ENCODE measurements around the gene LRP4.

Gene LRP4

DNA sequence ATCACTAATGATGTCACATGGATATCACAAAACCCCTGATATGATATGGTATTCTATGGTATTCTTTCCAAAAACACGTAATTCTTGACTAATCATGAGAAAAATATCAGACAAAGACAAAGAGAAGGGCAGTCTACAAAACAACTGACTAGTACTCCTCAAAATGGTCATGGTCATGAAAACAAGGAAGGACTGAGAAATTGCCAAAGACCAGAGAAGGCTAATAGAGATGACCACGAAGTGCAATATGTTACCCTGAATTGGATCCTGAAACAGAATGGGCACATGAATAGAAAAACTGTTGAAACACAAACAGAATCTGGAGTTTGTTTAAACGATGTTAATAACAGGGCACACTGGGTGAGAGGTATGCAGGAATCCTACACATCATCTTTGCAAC is 82.5 kb downstream of the LRP4 start:
- no peak overlapping the region for H3K4me3 ChIP-seq
- no peaks in the 10 kb centered on the region for H3K9me3 ChIP-seq
- H3K27me3 ChIP-seq, result no peaks in the 10 kb centered on the region
- no peaks in the 10 kb centered on the region for H3K4me1 ChIP-seq
- no peak overlapping the region for H3K27ac ChIP-seq
- no peaks in the 10 kb centered on the region for H3K36me3 ChIP-seq
- intact Hi-C loops (cut with DNase I; ENCODE audit: low total_unique reads), result no loop called here
- DNase-seq, result no peak
- no peak for TF ChIP-seq CTCF (IDR thresholded peaks at IDR 0.05)

DNA sequence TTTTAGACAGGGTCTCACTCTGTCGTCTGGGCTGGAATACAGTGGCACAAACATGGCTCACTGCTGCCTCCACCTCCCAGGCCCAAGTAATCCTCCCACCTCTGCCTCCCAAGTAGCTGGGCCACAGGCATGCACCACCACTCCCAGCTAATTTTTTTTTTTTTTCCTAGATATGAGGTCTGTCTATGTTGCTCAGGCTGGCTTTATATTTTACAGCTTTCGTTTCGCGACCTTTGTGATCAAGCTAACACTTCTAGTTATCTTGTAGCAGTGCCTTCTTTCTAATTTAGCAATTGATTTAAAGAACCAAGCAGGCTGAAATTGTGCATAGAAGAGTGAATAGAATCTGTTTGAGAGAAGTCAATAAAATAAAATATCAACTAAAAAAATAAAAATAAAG is 83.5 kb downstream of the LRP4 start:
- Histone ChIP-seq H3K27me3 (no peaks in the 10 kb centered on the region), H3K36me3 (no peaks in the 10 kb centered on the region), H3K4me1 (no peaks in the 10 kb centered on the region), H3K4me3 (no peak overlapping the region), H3K9me3 (no peaks in the 10 kb centered on the region), H3K27ac (no peak overlapping the region)
- DNase-seq, result no peak
- TF ChIP-seq CTCF (IDR thresholded peaks at IDR 0.05), result no peak
- intact Hi-C loops (cut with DNase I; ENCODE audit: low total_unique reads), result no loop called here

- H3K4me1 ChIP-seq, result peaks cover 0 to 11% (median 6%) of the 10 kb centered on the region in 4 donors
- DNase-seq, result no peak
- TF ChIP-seq CTCF (IDR thresholded peaks at IDR 0.05), result no peak
- no peaks in the 10 kb centered on the region for H3K9me3 ChIP-seq
- no peak overlapping the region for H3K27ac ChIP-seq
- no peak overlapping the region for H3K4me3 ChIP-seq
- no peaks in the 10 kb centered on the region for H3K27me3 ChIP-seq
- intact Hi-C loops (cut with DNase I; ENCODE audit: low total_unique reads), result no loop called here
- no peaks in the 10 kb centered on the region for H3K36me3 ChIP-seq
Measured at GRCh38 chr11:46832511-46833214, 85.7 kb downstream of the LRP4 start.

- no peak overlapping the region for H3K4me3 ChIP-seq
- intact Hi-C loops (cut with DNase I; ENCODE audit: low total_unique reads), result no loop called here
- no peaks in the 10 kb centered on the region for H3K36me3 ChIP-seq
- H3K9me3 ChIP-seq, result no peaks in the 10 kb centered on the region
- peaks cover 0 to 33% (median 22%) of the 10 kb centered on the region in 4 donors for H3K4me1 ChIP-seq
- no peaks in the 10 kb centered on the region for H3K27me3 ChIP-seq
- peak overlapping the region in 1 of 2 donors; percentile 70 for H3K27ac ChIP-seq
- no peak for TF ChIP-seq CTCF (IDR thresholded peaks at IDR 0.05)
- DNase-seq, result no peak
Measured at GRCh38 chr11:46827995-46828394, 90.4 kb downstream of the LRP4 start.

DNA sequence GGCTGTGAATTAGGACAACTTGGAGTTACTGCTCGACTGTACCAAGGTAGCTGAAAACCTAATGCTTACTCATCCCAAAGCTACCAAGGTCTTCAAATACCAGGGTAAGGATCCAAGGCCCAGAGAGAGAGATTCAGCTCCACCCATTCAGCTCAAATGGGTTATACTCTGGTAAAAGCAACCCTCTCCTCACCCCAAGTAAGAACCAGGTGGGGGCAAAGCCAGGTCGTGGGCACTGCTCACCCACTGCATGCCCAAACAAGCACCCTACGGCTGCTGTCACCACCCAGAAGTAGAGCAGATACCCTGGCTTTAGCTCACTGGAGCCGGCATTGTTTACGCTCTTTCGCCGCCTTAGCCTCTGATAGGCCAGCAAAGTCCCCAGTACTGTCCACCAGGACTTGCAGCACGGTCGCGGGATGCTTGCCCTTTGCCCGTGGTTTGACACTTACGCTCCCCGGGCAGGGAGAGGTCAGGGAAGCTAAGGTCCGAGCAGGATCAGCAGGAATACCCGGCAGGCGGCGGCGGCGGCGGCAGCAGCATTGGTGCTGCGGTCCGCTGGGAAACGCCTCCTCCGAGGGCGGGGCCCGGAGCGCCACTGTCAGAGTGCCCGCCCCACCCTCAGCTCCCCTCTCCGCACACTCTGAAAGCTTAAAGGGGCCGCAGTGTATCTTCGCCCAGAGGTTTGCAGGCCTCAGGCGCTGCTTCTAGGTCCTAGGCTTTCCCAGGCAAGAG is 91.9 kb downstream of the LRP4 start:
- no peaks in the 10 kb centered on the region for H3K36me3 ChIP-seq
- no peaks in the 10 kb centered on the region for H3K9me3 ChIP-seq
- DNase-seq, result peak; percentile 85 to 92
- H3K27me3 ChIP-seq, result no peaks in the 10 kb centered on the region
- intact Hi-C loops (cut with DNase I; ENCODE audit: low total_unique reads), result no loop called here
- peaks cover 0 to 33% (median 22%) of the 10 kb centered on the region in 4 donors for H3K4me1 ChIP-seq
- H3K4me3 ChIP-seq, result peak overlapping the region; percentile 56 to 67
- TF ChIP-seq CTCF (IDR thresholded peaks at IDR 0.05), result peak in 1 of 2 experiments; percentile 23
- H3K27ac ChIP-seq, result peak overlapping the region; percentile 69 to 70

Measured in tibial artery (tissue), 4 donors.